Measurements from ENCODE around the gene ALDH6A1.
"Not testable (repeated sequence)": the region's sequence is repeated elsewhere in the genome, so short reads cannot be mapped to it uniquely, and the experiment has no call there.

The ALDH6A1 gene

GRCh38 chr14:74084277-74085046 lies at the start of gene ALDH6A1, which contains the start of gene LIN52:
ALDH6A1 (minus strand) TSS chr14:74084453; CDS start chr14:74084394, 59 bp downstream.
LIN52 (plus strand) TSS chr14:74084956; CDS start chr14:74084975, 19 bp downstream.
- Mint-ChIP-seq H3K9me3 (no peaks in the 10 kb centered on the region), H3K4me3 (peak within 1 kb of the TSS; percentile 87), H3K27me3 (no peaks in the 10 kb centered on the region), H3K27ac (peak within 1 kb of the TSS; percentile 89), H3K36me3 (ENCODE audit: low read depth) (peaks cover 15% of the 10 kb centered on the region), H3K4me1 (ENCODE audit: low read depth) (peaks cover 34% of the 10 kb centered on the region)
- intact Hi-C loops (cut with micrococcal nuclease) = loop anchor here (2.0 to 10.0 kb wide), 2 partner anchors 66 to 680 kb away; partner anchors contain the start of genes BBOF1, ENTPD5 and YLPM1

DNA sequence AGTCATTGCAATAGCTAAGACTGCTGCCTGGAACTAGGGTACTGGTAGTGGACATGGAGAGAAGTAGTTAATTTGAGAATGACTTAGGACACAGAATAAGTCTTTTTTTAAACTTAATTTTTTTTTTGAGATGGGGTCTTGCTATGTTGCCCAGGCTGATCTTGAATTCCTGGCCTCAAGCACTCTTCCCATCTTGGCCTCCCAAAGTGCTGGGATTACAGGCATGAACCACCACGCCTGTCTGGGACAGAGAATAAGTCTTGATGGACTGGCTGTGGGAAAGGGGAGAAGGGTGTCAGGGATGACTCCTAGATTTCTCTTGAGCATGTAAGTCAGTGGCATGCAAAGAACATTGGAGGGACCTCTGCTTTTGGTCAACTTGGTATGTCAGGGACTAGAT lies 43.4 kb upstream of the ALDH6A1 start:
- Mint-ChIP-seq H3K4me1 (ENCODE audit: low read depth) (peaks cover 19% of the 10 kb centered on the region), H3K36me3 (ENCODE audit: low read depth) (no peaks in the 10 kb centered on the region), H3K4me3 (no peak overlapping the region), H3K9me3 (no peaks in the 10 kb centered on the region), H3K27ac (peak overlapping the region; percentile 23), H3K27me3 (no peaks in the 10 kb centered on the region)
- intact Hi-C loops (cut with micrococcal nuclease) = no loop called here

DNA sequence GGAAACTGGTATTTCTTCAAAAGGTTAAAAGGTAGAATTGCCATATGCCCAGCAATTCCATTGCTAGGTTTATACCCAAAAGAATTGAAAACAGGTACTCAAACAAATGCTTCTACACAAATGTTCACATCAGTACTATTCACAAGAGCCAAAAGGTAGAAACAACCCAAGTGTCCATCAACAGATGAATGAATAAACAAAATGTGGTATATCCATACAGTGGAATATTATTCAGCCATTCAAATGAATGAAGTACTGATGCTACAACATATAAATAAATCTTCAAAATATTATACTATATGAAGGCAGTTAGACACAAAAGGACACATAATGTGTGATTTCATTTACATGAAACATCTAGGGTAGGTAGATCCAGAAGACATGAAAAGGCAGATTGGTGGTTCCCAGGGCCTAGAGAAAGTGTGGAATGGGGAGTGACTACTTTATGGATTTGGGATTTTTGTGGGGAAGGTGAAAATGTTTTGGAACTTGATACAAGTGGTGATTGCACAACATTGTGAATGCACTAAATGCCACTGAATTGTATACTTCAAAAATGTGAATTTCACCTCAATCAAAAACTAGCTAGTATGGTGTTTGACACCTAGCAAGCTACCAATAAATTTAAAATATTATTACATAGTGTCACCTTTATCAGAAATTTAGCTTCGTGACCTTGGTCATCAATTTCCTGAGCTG lies 42.2 kb upstream of the ALDH6A1 start:
- intact Hi-C loops (cut with micrococcal nuclease) = no loop called here

DNA sequence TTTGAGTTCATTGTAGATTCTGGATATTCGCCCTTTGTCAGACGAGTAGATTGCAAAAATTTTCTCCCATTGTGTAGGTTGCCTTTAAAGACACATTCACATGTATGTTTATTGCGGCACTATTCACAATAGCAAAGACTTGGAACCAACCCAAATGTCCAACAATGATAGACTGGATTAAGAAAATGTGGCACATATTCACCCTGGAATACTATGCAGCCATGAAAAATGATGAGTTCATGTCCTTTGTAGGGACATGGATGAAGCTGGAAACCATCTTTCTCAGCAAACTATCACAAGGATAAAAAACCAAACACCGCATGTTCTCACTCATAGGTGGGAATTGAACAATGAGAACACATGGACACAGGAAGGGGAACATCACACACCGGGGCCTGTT lies 41.2 kb upstream of the ALDH6A1 start:
- H3K27ac Mint-ChIP-seq; H3K27me3 Mint-ChIP-seq; H3K9me3 Mint-ChIP-seq; intact Hi-C loops (cut with micrococcal nuclease); H3K36me3 Mint-ChIP-seq (ENCODE audit: low read depth); H3K4me3 Mint-ChIP-seq: not testable (repeated sequence)
- H3K4me1 Mint-ChIP-seq (ENCODE audit: low read depth) = peaks cover 19% of the 10 kb centered on the region

More for the DNA sequence above, 42.2 kb upstream of the ALDH6A1 start:
- Mint-ChIP-seq H3K27ac (no peak overlapping the region), H3K27me3 (no peaks in the 10 kb centered on the region), H3K4me1 (ENCODE audit: low read depth) (peaks cover 19% of the 10 kb centered on the region), H3K9me3 (no peaks in the 10 kb centered on the region), H3K36me3 (ENCODE audit: low read depth) (no peaks in the 10 kb centered on the region), H3K4me3 (no peak overlapping the region)

DNA sequence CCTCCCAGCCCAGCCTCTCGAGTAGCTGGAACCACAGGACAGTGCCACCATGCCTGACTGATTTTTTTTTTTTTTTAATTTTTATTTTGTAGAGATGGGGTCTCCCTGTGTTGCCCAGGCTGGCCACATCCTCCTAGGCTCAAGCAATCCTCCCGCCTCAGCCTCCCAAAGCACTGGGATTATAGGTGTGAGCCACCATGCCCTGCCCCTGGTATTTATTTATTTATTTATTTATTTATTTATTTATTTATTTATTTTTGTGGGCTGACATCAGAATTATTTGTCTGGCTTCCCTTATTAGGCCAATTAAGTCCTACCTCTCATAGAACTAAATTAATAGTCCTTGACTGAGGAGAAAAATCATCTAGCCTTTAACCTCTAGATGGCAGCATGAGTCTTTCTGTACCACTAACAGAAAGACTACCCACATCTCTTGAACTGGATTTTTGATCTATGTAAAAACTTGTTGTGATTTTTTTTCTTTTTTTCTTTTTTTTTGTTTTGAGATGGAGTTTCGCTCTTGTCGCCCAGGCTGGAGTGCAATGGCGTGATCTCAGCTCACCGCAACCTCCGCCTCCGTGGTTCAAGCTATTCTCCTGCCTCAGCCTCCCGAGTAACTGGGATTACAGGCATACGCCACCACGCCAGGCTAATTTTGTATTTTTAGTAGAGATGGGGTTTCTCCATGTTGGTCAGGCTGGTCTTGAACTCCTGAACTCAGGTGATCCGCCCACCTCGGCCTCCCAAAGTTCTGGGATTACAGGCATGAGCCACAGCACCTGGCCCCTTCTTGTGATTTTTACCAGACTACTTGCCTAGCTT lies 27.4 kb upstream of the ALDH6A1 start:
- H3K27me3 Mint-ChIP-seq; H3K27ac Mint-ChIP-seq; H3K4me3 Mint-ChIP-seq; H3K4me1 Mint-ChIP-seq (ENCODE audit: low read depth); H3K9me3 Mint-ChIP-seq: not testable (repeated sequence)
- H3K36me3 Mint-ChIP-seq (ENCODE audit: low read depth) = peaks cover 23% of the 10 kb centered on the region
- intact Hi-C loops (cut with micrococcal nuclease) = loop anchor here (1.0 kb wide), 1 partner anchor 140 kb away; no protein-coding TSS in a partner anchor

GRCh38 chr14:74109369-74109768 lies 25.1 kb upstream of the ALDH6A1 start:
- H3K36me3 Mint-ChIP-seq (ENCODE audit: low read depth) = peaks cover 36% of the 10 kb centered on the region
- H3K4me3 Mint-ChIP-seq = no peak overlapping the region
- no peak overlapping the region for H3K27ac Mint-ChIP-seq
- H3K27me3 Mint-ChIP-seq = no peaks in the 10 kb centered on the region
- intact Hi-C loops (cut with micrococcal nuclease) = no loop called here
- H3K9me3 Mint-ChIP-seq = no peaks in the 10 kb centered on the region
- no peaks in the 10 kb centered on the region for H3K4me1 Mint-ChIP-seq (ENCODE audit: low read depth)

DNA sequence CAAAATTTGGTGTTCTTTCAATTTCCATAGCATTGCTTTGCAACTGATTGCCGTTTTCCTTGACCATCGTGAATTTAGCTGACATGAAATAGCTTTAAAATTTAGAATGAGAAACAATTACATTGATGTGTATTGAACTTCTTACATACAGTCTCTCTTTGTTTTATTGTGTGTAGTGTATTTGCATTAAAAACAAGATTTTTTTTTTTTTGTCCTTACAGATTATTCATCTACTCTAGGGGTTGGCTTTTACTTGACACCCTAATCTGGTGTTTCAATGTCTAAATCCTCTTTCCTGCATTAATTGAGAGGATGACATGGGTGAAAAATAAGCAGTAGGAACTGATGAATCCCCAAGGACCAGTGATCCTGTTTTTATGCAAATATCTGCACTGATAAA lies 21.1 kb upstream of the ALDH6A1 start:
- intact Hi-C loops (cut with micrococcal nuclease) = no loop called here
- no peaks in the 10 kb centered on the region for H3K4me1 Mint-ChIP-seq (ENCODE audit: low read depth)
- no peak overlapping the region for H3K4me3 Mint-ChIP-seq
- peaks cover 44% of the 10 kb centered on the region for H3K36me3 Mint-ChIP-seq (ENCODE audit: low read depth)
- H3K27ac Mint-ChIP-seq = no peak overlapping the region
- no peaks in the 10 kb centered on the region for H3K27me3 Mint-ChIP-seq
- no peaks in the 10 kb centered on the region for H3K9me3 Mint-ChIP-seq

DNA sequence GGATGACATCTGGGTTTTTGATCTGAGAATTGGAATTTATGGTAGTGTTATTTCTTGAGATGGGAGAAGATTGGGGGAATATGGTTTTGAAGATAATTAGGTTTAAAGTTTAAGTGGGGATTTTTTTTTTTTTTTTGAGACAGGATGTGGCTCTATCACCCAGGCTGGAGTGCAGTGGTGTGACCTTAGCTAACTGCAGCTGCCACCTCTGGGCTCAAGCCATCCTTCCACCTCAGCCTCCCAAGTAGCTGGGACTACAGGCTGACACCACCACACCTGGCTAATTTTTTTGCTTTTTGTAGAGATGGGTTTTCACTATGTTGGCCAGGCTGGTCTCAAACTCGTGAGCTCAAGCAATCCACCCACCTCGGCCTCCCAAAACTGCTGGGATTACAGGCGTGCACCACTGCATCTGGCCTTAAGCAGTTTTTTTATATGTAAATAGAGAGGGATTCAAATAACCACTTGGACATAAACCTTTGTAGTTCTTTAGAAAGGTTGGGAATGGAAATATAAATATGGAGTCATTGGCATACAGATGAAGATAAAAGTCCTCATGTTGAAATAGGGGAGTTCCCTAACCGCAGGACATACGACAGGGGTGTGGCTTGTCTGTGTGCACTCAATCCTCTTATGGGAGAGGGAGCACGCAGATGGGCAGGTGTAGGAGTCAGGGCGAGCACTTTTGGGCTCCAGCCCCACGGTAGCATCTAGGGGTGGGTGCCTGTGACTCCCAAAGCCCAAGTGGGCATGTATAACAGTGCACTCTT lies 5.2 kb upstream of the ALDH6A1 start:
- Mint-ChIP-seq H3K9me3 (no peaks in the 10 kb centered on the region), H3K27ac (no peak overlapping the region), H3K36me3 (ENCODE audit: low read depth) (peaks cover 27% of the 10 kb centered on the region), H3K4me1 (ENCODE audit: low read depth) (peaks cover 21% of the 10 kb centered on the region), H3K27me3 (no peaks in the 10 kb centered on the region), H3K4me3 (no peak overlapping the region)
- intact Hi-C loops (cut with micrococcal nuclease) = loop anchor here (10.0 kb wide), 1 partner anchor 675 kb away; the partner anchor contains the start of gene YLPM1

DNA sequence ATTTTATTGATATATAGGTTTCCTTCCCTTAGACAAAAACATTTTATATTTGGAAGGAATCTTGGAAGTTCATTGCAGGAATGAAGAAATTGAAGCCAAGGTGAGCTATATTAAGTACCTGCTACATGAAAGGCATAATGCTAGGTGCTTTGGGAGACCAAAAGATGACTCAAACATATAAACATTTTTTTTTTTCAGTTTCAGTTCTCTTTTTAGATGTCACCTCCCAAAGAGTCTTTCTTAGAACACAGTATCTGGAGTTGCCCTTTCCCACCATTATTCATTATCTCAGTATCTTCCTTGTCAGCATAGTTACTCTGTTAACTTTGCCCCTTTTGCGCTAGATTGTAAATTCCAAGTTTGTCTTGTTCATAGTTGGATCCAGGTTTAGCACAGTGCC lies 1.6 kb upstream of the ALDH6A1 start:
- intact Hi-C loops (cut with micrococcal nuclease) = loop anchor here (2.0 to 10.0 kb wide), 2 partner anchors 67 to 679 kb away; partner anchors contain the start of genes BBOF1, ENTPD5 and YLPM1

DNA sequence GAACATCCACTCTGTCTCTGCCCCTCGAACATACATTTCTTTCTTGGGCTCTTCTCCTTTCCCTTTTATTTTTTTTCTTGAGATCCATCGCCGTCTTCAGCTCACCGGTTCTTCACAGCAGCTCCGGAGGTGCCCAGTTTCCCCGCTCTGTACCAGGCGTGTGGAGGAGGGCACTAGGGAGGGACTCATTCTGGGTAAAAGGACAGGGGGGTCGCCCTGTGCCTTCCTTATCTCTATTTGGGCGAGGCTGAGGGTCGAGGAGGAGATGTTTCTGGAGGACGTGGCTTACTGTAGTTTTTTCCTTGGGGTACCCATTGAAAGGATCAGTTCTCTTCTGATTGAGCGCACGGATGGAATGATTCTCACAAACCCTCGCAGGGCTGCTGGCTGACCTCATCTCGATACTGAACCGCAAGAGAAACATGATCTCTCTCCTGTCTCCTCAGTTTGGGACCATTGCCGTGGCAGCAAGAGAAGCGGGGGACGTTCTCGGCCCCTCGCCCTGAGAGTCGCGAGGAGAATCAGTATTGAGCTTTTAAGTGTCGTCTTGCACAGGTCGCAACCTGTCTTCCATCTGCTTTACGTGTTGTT lies 889 bp upstream of the ALDH6A1 start:
- Mint-ChIP-seq H3K27ac (peak overlapping the region; percentile 89), H3K4me3 (peak overlapping the region; percentile 87), H3K4me1 (ENCODE audit: low read depth) (peaks cover 34% of the 10 kb centered on the region), H3K27me3 (no peaks in the 10 kb centered on the region), H3K9me3 (no peaks in the 10 kb centered on the region), H3K36me3 (ENCODE audit: low read depth) (peaks cover 15% of the 10 kb centered on the region)
- intact Hi-C loops (cut with micrococcal nuclease) = loop anchor here (2.0 to 10.0 kb wide), 2 partner anchors 66 to 680 kb away; partner anchors contain the start of genes BBOF1, ENTPD5 and YLPM1

More for the DNA sequence above, 1.6 kb upstream of the ALDH6A1 start:
- Mint-ChIP-seq H3K36me3 (ENCODE audit: low read depth) (peaks cover 17% of the 10 kb centered on the region), H3K4me3 (peak overlapping the region; percentile 87), H3K27me3 (no peaks in the 10 kb centered on the region), H3K9me3 (no peaks in the 10 kb centered on the region), H3K4me1 (ENCODE audit: low read depth) (peaks cover 34% of the 10 kb centered on the region), H3K27ac (no peak overlapping the region)

GRCh38 chr14:74083784-74084276 lies 423 bp downstream of the ALDH6A1 start:
- intact Hi-C loops (cut with micrococcal nuclease) = loop anchor here (2.0 to 10.0 kb wide), 2 partner anchors 65 to 681 kb away; partner anchors contain the start of genes BBOF1, ENTPD5 and YLPM1
- Mint-ChIP-seq H3K27me3 (no peaks in the 10 kb centered on the region), H3K36me3 (ENCODE audit: low read depth) (peaks cover 15% of the 10 kb centered on the region), H3K4me3 (peak overlapping the region; percentile 87), H3K9me3 (no peaks in the 10 kb centered on the region), H3K4me1 (ENCODE audit: low read depth) (peaks cover 29% of the 10 kb centered on the region), H3K27ac (peak overlapping the region; percentile 89)

DNA sequence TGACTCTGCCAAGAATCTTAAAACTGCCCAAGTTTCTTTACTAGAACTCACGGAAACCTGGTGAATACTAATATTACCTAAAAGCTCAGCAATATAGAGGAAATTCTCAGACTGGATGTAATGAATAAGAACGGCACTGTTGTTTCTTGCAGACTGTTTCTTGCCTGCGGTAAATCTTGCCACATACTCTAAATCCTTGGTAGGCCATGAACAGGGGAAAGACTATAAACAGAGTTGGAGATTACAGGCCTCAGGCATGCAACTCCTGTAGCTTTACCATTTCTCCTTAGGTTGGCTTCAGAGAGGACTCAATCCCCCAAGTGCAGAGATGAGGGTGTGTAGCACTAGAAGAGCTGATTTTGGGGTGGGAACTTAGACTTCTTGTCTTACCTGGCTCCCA lies 1.1 kb downstream of the ALDH6A1 start:
- peaks cover 15% of the 10 kb centered on the region for H3K36me3 Mint-ChIP-seq (ENCODE audit: low read depth)
- H3K27me3 Mint-ChIP-seq = no peaks in the 10 kb centered on the region
- no peak overlapping the region for H3K4me3 Mint-ChIP-seq
- H3K4me1 Mint-ChIP-seq (ENCODE audit: low read depth) = peaks cover 27% of the 10 kb centered on the region
- no peak overlapping the region for H3K27ac Mint-ChIP-seq
- no peaks in the 10 kb centered on the region for H3K9me3 Mint-ChIP-seq
- intact Hi-C loops (cut with micrococcal nuclease) = loop anchor here (10.0 kb wide), 1 partner anchor 682 kb away; the partner anchor contains the start of gene YLPM1

Measured in dendritic cell treated with granulocyte-macrophage colony-stimulating factor and Interleukin-4, amounts not matched to agents 40 ng/mL and 50 ng/mL, for 4 days (primary cell).